Coronary artery (tissue), 2 donors: ENCODE data around the gene CLTRN.
"Not testable (repeated sequence)": the region's sequence is repeated elsewhere in the genome, so short reads cannot be mapped to it uniquely, and the experiment has no call there.

Experiments
- DNase-seq: peaks from one replicate; pipeline ENCODE4 v3.0.0-alpha.2; 2017; ENCODE audit warnings: low spot score
- H3K27ac ChIP-seq, 2 donors: fragments of 200-600 bp; sonication (generic); one replicate each; pipeline ENCODE4 v1.5.1; 2016 to 2019
- H3K4me3 ChIP-seq: fragments of 200-600 bp; sonication (generic); 2 replicates; pipeline ENCODE4 v1.5.1; 2016; ENCODE audit warnings: mild to moderate bottlenecking, moderate library complexity
- TF ChIP-seq, protein P1 (sequence below): fragments of 200-600 bp; sonication (generic); IDR thresholded peaks from one replicate; pipeline ENCODE4 v1.5.1; 2019; ENCODE audit warnings: antibody characterized with exemption

Gene CLTRN

GRCh38 chrX:15674841-15675489 is 10.4 kb upstream of the CLTRN start:
- TF ChIP-seq, protein P1, sequence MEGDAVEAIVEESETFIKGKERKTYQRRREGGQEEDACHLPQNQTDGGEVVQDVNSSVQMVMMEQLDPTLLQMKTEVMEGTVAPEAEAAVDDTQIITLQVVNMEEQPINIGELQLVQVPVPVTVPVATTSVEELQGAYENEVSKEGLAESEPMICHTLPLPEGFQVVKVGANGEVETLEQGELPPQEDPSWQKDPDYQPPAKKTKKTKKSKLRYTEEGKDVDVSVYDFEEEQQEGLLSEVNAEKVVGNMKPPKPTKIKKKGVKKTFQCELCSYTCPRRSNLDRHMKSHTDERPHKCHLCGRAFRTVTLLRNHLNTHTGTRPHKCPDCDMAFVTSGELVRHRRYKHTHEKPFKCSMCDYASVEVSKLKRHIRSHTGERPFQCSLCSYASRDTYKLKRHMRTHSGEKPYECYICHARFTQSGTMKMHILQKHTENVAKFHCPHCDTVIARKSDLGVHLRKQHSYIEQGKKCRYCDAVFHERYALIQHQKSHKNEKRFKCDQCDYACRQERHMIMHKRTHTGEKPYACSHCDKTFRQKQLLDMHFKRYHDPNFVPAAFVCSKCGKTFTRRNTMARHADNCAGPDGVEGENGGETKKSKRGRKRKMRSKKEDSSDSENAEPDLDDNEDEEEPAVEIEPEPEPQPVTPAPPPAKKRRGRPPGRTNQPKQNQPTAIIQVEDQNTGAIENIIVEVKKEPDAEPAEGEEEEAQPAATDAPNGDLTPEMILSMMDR: no peak
- H3K4me3 ChIP-seq: peak overlapping the region; percentile 96
- H3K27ac ChIP-seq: peak overlapping the region; percentile 94 to 100
- peak; percentile 98 for DNase-seq

DNA sequence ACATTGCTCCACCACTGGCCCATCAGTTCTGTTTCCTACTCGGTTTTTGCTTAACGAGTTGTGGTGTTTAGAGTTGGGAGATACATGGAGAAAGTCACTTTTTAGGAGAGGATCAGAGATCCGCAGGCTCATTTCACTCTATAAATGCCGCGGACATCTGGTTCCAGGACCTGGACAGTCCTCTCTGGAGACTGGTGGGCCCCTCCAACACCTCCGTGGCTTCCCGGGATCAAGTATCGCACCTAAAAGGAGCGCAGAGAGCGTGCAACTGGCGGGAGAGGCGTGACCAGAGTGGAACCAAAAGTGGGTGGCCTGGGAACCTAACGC is 9.9 kb upstream of the CLTRN start:
- DNase-seq: no peak
- TF ChIP-seq, protein P1: no peak
- Histone ChIP-seq H3K27ac (peak overlapping the region; percentile 94 to 100), H3K4me3 (peak overlapping the region; percentile 96)

DNA sequence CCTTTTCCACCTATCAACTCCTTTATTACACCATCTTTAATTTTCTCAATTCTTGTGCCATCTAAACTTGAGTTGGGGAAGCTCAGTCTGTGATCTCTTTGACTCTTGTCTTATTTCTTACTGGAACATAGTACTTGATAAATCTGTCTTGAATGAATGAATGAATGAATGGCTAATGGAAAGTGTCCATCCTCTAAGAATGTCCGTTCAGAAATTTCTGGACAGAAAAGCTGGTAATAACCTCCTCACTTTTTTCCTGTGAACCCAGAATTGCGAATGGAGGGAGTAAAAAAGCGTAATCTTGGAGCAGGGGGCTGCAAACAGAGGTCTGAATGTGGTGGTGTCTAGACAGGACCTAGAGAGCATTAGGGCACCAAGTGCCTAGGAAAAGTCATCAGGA is 9.4 kb upstream of the CLTRN start:
- H3K27ac ChIP-seq: peak overlapping the region; percentile 94 to 100
- no peak for DNase-seq
- peak overlapping the region; percentile 96 for H3K4me3 ChIP-seq
- TF ChIP-seq, protein P1: no peak

GRCh38 chrX:15672881-15673280 is 8.3 kb upstream of the CLTRN start:
- TF ChIP-seq, protein P1: no peak
- Histone ChIP-seq H3K27ac (no peak overlapping the region), H3K4me3 (no peak overlapping the region)
- DNase-seq: no peak

- no peak for DNase-seq
- TF ChIP-seq, protein P1: no peak
- H3K4me3 ChIP-seq: no peak overlapping the region
- H3K27ac ChIP-seq: no peak overlapping the region
Measured at GRCh38 chrX:15663439-15663838, 1.2 kb downstream of the CLTRN start.

GRCh38 chrX:15654804-15655203 is 9.8 kb downstream of the CLTRN start:
- DNase-seq: not testable (repeated sequence)

GRCh38 chrX:15653961-15654360 is 10.6 kb downstream of the CLTRN start:
- TF ChIP-seq, protein P1: no peak
- DNase-seq: no peak
- Histone ChIP-seq H3K4me3 (no peak overlapping the region), H3K27ac (no peak overlapping the region)

More at GRCh38 chrX:15654804-15655203, 9.8 kb downstream of the CLTRN start:
- not testable (repeated sequence) for H3K4me3 ChIP-seq, H3K27ac ChIP-seq

GRCh38 chrX:15647510-15647909 is 17.1 kb downstream of the CLTRN start:
- DNase-seq, H3K4me3 ChIP-seq, H3K27ac ChIP-seq: not testable (repeated sequence)
